Activated B cell treated with CpG ODN at 0.5 μM for 24 hours (primary cell): Measurements from ENCODE around the gene SPATA7. TPM values are rescaled to one million over a fixed set of nuclear protein-coding genes. Genes with fewer than 3 reads are reported as not detected.

Experiments used
- ATAC-seq: fragments of 200-7000 bp; cut with Tn5 transposase; one replicate; pipeline ENCODE4 v1.10.0; 2021; ENCODE audit warnings: low read depth, mild to moderate bottlenecking, moderate library complexity
- CTCF ChIA-PET: fragments of 350-600 bp; sonication (Branson Sonifier 250); formaldehyde crosslinking; loops from one replicate; lab custom pipeline; 2021; ENCODE audit warnings: antibody characterized with exemption; lab: Charles Lee
- POLR2A ChIA-PET: fragments of 350-600 bp; sonication (Branson Sonifier 250); formaldehyde crosslinking; loops from one replicate; lab custom pipeline; 2021; ENCODE audit warnings: antibody characterized with exemption; lab: Charles Lee
- DNase-seq: peaks from one replicate; pipeline ENCODE4 v3.0.0; 2022
- H3K27ac Mint-ChIP-seq: one replicate; pipeline ENCODE4 v1.8.0; 2020; ENCODE audit warnings: mixed read lengths
- H3K27me3 Mint-ChIP-seq: one replicate; pipeline ENCODE4 v1.8.0; 2021; ENCODE audit warnings: mixed read lengths
- H3K36me3 Mint-ChIP-seq: one replicate; pipeline ENCODE4 v1.8.0; 2021; ENCODE audit warnings: low read depth, mixed read lengths
- H3K4me1 Mint-ChIP-seq: one replicate; pipeline ENCODE4 v1.8.0; 2021; ENCODE audit warnings: mixed read lengths
- H3K4me3 Mint-ChIP-seq: one replicate; pipeline ENCODE4 v1.8.0; 2020; ENCODE audit warnings: mild to moderate bottlenecking, mixed read lengths
- H3K9me3 Mint-ChIP-seq: one replicate; pipeline ENCODE4 v1.8.0; 2020; ENCODE audit warnings: mixed read lengths
- CTCF ChIP-seq: fragments of 200-600 bp; IDR thresholded peaks from one replicate; pipeline ENCODE4 v1.8.0; 2022; ENCODE audit warnings: antibody characterized with exemption, mild to moderate bottlenecking
- intact Hi-C: fragments of 100-400 bp; cut with micrococcal nuclease; formaldehyde crosslinking; loops from one replicate; pipeline ENCODE4 v1.15.1; 2024
- total RNA-seq: library from RNA; stranded (reverse); gene quantifications from 2 replicates; pipeline ENCODE4 v1.2.3, GENCODE V29; 2022

Gene SPATA7
- total RNA-seq, 1 donor from 2014 or later: 1.6 TPM

GRCh38 chr14:88452231-88452630 lies 66.8 kb downstream of the SPATA7 start:
- DNase-seq: no peak
- ChIA-PET POLR2A (no interaction called here), CTCF (no interaction called here)
- Mint-ChIP-seq H3K4me3 (no peak overlapping the region), H3K27me3 (no peaks in the 10 kb centered on the region), H3K27ac (no peak overlapping the region), H3K4me1 (no peaks in the 10 kb centered on the region), H3K36me3 (peaks cover 16% of the 10 kb centered on the region), H3K9me3 (peaks cover 9% of the 10 kb centered on the region)
- ATAC-seq: no peak
- no peak for TF ChIP-seq CTCF
- intact Hi-C loops: no loop called here

- POLR2A ChIA-PET: no interaction called here
- Mint-ChIP-seq H3K36me3 (peaks cover 14% of the 10 kb centered on the region), H3K27me3 (no peaks in the 10 kb centered on the region), H3K4me1 (no peaks in the 10 kb centered on the region), H3K4me3 (no peak overlapping the region), H3K27ac (no peak overlapping the region), H3K9me3 (peaks cover 9% of the 10 kb centered on the region)
- ATAC-seq: no peak
- CTCF ChIA-PET: no interaction called here
- TF ChIP-seq CTCF: no peak
- intact Hi-C loops: no loop called here
- no peak for DNase-seq
These were observed 69.4 kb downstream of the SPATA7 start for GRCh38 chr14:88454886-88455285.

GRCh38 chr14:88463318-88463717 lies 77.9 kb downstream of the SPATA7 start:
- Mint-ChIP-seq H3K27ac (no peak overlapping the region), H3K9me3 (no peaks in the 10 kb centered on the region), H3K36me3 (peaks cover 8% of the 10 kb centered on the region), H3K27me3 (peaks cover 2% of the 10 kb centered on the region), H3K4me1 (no peaks in the 10 kb centered on the region), H3K4me3 (no peak overlapping the region)
- DNase-seq: no peak
- intact Hi-C loops: no loop called here
- no peak for TF ChIP-seq CTCF
- POLR2A ChIA-PET: no interaction called here
- CTCF ChIA-PET: no interaction called here
- no peak for ATAC-seq

- POLR2A ChIA-PET: no interaction called here
- intact Hi-C loops: no loop called here
- peaks cover 2% of the 10 kb centered on the region for H3K27me3 Mint-ChIP-seq
- no peak for ATAC-seq
- CTCF ChIA-PET: no interaction called here
- H3K27ac Mint-ChIP-seq: no peak overlapping the region
- no peak for TF ChIP-seq CTCF
- no peak overlapping the region for H3K4me3 Mint-ChIP-seq
- no peaks in the 10 kb centered on the region for H3K9me3 Mint-ChIP-seq
- no peak for DNase-seq
- H3K36me3 Mint-ChIP-seq: no peaks in the 10 kb centered on the region
- H3K4me1 Mint-ChIP-seq: no peaks in the 10 kb centered on the region
These were observed 82.9 kb downstream of the SPATA7 start for GRCh38 chr14:88468406-88468805.

GRCh38 chr14:88470542-88471440 lies 85.3 kb downstream of the SPATA7 start:
- intact Hi-C loops: no loop called here
- DNase-seq (no peak), ATAC-seq (no peak)
- Mint-ChIP-seq H3K4me1 (no peaks in the 10 kb centered on the region), H3K4me3 (no peak overlapping the region), H3K9me3 (no peaks in the 10 kb centered on the region), H3K36me3 (no peaks in the 10 kb centered on the region), H3K27ac (no peak overlapping the region), H3K27me3 (no peaks in the 10 kb centered on the region)
- POLR2A ChIA-PET: no interaction called here
- CTCF ChIA-PET: no interaction called here
- TF ChIP-seq CTCF: no peak
